HG03025 (cell line): ENCODE measurements around the gene CABP2.
"Not testable (repeated sequence)": the region's sequence is repeated elsewhere in the genome, so short reads cannot be mapped to it uniquely, and the experiment has no call there.

Source experiments
- ATAC-seq: cut with Tn5 transposase; IDR thresholded peaks from one replicate; pipeline ENCODE4 v1.9.1; 2021; ENCODE audit warnings: mild to moderate bottlenecking, moderate library complexity; ENCODE audit not compliant: unreplicated experiment, low FRiP score

Gene CABP2

DNA sequence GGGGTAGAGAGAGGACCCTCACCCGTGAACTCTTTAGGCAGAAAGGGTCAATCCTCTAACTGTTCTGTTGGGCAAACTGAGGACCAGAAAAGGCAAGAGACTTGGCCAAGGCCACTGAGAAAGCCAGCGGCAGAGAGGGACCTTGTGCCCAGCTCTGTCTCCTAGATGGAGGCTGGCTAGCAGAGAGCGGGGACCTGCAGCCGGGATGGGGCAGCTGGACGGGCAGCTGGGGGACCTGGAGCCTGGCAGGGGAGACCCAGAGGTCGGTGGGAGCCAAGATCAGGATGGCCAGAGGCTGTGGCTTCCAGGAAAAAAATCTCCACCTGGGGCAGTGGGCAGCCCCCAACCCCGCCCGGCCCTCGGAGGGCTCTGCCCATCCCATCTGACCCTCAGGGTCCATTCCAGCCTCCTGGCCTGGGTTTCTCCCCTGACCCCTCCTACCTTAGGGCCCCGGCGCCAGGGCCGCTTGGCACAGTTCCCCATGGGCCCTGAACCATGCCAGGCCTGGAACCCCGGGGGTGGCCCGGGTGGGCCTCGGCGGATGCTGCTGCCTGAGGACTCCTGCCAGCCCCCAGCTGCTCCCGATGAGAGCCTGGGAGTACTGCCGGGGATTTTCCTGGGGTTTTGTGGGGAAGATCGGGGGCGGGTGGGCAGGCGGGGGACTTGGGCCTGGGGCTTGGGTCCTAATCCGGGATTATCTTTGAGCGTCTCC lies at the start of gene CABP2:
TSS of gene CABP2 (minus strand) at position 603 of the 712 bp plus-strand sequence. CDS start at position 483, 120 bp downstream.
- no peak for ATAC-seq

DNA sequence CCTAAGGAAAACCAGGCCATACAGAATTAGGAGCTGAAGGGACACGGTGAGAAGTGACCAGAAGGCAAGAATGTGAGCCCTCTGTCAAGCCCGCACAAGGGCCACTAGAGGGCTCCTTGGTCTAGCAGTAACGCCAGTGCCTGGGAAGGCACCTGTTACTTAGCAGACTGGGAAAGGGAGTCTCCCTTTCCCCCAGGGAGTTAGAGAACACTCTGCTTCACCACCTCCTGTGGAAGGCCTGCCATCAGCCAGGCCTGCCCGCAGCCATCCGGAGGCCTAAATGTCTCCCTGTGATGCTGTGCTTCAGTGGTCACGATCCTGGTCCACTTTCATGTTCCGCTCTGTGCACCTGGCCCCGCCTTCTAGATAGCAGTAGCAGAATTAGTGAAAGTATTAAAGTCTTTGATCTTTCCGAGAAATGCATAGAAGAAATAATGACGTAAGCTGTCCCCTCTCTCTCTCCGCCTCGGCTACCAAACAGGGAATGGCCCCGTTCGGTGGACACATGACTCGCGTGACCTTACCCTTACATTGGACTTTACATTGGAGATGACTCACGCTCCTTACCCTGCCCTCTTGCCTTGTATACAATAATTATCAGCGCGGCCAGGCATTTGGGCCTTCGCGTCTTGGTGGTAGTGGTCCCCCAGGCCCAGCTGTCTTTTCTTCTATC lies 49.6 kb upstream of the CABP2 start:
- ATAC-seq: no peak

DNA sequence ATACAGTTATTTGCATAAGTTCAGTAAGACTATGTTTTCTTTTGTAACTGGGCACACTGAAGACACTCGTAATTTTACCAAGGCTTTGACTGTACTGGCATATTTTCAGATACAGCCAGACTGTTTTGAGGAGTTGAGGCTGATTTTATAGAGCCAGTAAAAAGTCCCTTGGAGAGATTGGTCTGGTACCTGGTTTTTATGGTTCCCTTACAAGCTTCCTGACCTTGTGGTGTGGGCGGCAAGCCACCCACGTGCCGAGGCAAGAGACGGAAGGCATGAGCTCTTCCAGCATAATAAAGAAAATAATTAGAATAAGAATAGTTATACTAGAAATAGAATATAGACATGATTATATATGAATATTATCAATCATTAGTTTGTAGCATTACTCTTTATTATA lies 49.1 kb upstream of the CABP2 start:
- no peak for ATAC-seq

DNA sequence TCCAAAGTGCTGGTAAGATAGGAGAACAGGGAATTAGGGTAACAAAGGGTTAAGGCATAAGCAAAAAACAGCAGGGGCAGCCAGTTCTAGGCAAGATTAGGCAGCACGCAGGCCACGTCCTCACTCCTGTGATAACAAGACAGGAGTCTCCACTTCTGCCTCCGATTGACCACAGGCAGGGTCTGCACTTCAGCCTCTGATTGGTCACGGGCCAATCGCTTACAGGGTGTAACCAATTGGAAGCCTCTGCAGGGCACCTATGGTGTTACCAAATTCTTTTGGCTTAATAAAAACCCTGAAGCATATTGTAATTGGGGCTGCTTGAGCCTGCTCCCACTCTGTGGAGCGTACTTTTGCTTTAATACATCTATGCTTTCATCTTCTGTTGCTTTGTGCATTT lies 48.2 kb upstream of the CABP2 start:
- ATAC-seq: no peak

DNA sequence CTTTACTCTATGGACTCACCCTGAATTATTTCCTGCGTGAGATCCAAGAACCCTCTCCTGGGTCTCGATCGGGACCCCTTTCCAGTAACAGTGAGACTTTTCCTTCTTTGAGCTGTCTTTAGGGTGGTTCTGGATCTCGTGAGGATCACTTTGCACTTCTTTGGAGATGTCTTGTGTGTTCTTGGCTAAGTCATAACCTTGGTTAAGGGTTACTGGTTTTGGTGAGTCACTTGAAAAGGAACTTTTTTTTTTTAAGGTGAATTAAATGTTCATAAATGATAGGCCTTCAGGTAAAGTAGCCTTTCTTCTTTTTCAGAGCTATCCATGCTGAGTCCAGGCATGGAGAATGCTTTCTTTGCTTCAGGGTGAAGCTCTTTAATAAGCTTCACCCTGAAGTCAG lies 41.0 kb upstream of the CABP2 start:
- no peak for ATAC-seq

DNA sequence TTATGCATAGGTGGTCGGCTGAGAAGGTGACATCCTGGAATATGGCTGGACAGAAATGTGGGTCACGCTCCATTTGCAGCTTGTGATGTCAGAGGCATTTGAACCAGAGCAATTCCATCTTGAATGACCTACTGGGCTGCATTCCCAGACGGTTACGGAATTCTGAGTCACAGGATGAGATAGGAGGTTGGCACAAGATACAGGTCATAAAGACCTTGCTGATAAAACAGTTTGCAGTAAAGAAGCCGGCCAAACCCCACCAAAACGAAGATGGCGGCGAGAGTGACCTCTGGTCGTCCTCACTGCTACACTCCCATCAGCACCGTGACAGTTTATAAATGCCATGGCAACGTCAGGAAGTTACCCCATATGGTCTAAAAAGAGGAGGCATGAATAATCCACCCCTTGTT lies 40.5 kb upstream of the CABP2 start:
- not testable (repeated sequence) for ATAC-seq

DNA sequence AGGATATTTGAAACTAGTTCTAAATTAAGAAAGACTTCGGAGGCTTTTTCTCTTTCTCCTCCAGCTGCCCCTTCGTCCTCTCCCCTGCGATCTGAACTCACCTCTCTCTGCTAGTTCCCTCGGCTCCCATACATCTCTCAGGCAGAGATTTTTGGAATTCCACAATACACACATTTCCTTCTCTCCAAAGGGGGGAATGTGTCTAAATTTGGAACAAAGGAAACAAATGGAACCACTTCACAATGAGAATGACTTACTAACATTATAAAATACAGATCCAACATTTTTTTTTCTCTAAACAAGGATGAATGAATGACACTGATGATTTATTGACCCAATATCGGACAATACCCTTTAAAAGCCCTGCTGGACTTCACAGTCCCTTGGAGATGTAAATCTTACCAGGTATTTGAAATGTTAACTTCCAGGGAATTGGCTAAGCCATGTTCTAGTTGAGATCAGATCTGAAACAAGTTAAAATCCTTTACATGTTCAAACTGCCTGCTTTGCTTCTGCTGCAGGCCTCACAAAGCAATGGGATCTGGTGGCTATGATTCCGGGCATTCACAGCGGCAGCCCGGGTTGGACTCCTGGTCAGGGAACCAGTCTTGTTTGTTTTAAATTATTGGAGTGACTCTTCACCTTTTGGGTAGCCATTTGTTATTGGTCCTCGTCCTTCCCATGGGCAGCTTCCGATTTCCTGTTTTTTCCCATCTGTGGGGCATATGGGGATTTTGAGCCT lies 39.9 kb upstream of the CABP2 start:
- ATAC-seq: no peak

DNA sequence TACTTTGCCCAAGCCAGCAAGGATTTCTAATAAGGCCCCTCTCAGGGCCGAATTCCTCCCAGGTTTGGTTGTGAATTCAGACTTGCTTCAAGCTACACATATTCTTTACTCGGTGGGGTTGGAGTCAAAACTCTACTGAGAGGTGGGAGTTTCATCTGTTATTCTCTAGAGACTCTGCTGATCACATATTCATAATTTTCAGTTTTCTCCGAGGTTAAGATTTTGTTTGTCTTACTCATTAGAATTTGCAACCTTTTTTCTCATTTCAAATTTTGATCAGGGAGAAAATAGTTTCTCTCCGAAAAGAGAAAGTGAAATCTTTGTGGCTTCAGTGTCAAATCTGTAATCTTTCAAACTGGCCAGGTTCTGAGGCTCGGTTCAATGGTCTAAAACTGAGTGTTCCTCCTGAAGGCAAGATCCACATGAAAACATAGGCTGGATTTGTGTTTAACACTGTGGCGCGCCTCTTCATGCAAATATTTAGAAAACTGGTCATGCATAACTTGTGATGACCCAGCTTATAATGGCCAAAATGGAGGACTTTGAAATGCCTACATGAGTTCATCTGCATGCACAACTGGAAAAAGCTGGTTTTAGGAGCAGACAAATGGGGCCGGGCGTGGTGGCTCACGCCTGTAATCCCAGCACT lies 38.8 kb upstream of the CABP2 start:
- no peak for ATAC-seq

DNA sequence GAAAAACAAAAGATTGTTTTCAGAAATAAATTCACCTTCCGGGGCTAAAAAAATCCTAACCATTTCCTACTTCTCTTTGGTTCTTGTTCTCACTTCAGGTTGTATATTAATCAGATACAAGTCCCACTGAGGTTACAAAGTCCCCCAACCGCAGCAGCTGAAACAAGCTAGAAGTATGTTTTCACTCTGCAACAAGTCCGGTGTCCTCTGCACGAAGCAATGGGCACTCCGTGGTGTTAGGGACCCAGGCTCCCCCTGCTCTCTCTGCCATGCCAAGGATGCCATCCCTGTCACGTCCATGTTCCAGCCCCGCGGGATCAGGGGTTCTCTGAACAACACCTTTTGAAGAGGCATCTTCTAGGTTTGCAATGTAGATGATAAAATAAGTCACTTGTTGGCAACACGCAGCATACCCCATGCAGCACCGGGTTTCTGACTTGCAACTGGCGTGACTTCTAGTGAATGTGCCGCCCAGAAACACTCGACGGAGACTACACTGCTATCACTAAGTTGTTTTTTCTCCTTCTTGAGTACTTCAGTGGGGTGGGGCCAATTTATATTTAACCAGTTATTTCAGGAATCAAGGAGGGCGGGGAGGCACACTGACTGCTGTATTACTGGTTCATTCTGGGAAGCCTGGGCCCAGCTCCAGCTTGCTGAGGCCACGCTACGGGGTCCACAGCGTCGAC lies 35.0 kb upstream of the CABP2 start:
- ATAC-seq: no peak

DNA sequence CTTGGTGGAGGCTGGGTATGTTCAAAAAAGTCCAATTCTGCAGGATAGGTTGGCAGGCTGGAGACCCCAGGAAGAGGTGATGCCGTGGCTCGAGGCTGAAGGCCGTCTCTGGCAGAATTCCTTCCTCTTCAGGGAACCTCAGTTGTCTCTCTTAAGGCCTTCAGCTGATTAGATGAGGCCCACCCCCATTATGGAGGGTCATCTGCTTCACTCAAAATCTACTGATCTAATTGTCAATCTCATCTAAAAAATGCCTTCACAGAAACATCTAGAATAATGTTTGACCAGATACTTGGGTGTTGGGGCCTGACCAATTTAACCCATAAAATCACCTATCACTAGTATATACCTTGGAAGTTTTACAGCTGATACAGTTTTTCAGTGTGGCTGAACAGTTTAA lies 33.0 kb upstream of the CABP2 start:
- ATAC-seq: no peak

DNA sequence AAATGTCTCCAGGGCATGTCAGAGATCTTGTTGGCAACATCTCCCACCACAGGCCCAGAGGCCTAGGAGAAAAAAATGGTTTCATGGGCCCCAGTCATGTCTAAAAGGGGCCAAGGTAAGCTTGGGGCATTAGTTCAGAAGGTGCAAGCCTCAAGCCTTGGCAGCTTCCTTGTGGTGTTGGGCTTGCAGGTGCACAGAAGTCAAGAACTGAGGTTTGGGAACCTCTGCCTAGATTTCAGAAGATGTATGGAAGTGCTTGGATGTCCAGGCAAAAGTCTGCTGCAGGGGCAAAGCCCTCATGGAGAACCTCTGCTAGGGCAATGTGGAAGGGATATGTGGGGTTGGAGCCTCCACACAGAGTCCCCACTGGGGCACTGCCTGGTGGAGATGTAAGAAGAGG lies 28.5 kb upstream of the CABP2 start:
- ATAC-seq: not testable (repeated sequence)

DNA sequence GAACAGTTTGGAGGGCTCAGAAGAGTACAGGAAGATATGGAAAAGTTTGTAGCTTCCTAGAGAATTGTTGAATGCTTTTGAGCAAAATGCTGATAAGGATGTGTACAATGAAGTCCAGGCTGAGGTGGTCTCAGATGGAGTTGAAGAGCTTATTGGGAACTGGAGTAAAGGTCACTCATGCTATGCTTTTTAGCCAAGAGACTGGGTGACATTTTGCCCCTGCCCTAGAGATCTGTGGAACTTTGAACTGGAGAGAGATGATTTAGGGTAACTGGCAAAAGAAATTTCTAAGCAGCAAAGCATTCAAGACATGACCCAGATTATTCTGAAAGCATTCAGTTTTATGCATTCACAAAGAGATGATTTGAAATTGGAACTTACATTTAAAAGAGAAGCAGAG lies 27.9 kb upstream of the CABP2 start:
- ATAC-seq: no peak

DNA sequence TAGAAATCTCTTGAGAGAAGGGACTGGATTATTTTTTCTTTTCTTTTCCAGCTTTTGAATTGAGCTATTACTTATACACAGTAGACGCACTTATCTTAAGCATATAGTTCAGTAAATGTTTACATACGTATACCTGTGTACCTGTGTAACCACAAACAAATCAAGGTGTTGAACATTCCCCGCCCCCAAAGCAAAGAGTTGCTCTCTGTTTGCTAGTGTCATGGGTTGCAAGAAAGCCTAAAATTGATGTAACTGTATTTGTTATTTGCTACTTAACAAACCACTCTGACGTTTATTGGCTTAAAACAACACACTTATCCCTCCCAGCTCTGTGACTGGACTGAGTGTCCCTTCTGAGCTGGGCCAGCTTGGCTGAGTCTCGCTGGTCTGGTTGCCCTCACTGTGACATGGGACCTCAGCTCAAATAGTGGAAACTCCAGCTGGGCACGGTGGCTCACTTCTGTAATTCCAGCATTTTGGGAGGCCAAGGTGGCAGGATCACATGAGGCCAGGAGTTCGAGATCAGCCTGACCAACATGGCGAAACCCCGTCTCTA lies 25.4 kb upstream of the CABP2 start:
- no peak for ATAC-seq

DNA sequence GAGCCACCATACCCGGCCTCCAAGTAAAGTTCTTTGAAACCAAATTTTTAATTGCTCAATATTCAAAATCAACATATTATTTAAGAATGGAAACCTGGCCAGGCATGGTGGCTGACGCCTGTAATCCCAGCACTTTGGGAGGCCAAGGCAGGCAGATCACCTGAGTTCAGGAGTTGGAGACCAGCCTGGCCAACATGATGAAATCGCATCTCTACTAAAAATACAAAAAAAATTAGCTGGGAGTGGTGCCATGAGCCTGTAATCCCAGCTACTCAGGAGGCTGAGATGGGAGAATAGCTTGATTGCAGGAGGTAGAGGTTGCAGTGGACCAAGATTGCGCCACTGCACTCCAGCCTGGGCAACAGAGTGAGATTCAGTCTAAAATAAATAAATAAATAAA lies 24.9 kb upstream of the CABP2 start:
- not testable (repeated sequence) for ATAC-seq

DNA sequence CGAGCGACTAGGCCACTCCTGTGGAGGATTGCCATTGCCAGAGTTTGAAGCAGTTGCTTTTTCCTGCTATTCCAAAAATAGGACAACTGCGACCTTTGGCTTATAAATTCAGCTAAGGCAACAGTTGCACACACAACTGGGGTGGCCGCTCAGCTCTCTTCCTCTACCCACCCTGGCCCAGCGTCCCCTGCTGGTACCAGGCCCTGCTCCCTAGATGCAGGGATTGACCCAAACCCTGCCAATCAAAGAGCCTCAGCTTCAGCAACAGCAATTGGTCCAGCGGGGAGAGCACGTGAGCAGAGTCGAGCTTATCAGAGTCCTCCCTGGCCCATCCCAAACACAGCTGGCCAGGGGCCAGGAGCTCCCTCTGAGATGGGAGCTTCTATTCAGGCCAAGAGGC lies 22.0 kb upstream of the CABP2 start:
- ATAC-seq: no peak

DNA sequence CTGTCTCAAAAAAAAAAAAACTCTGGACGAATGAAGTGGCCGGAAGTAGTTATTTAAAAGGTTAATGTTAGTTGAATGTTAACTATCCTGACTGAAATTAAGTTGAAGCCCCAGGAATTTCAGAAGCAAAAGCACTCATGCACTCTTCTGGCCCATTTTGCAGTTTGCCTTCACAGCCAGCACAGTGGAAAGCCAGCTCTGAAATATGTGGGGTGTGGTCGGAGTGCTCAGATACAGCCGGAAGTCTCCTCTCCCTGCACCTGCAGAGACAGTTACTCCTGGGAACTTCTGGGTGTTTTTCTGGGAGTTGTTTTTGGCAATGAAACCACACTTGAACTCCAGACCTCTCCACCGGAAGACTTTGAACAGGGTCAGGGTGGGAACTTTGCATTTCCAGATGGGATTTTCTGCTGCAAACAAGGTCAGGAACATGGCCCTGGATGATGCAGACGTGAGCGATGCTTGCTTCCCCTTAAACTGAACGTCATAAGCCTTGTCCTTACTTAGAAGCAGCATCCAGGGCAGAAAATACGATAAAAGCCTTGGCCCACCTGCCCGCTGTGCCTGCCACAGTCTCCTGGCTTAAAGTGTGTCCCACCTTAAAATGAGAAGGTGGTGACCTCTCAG lies 21.5 kb upstream of the CABP2 start:
- no peak for ATAC-seq

DNA sequence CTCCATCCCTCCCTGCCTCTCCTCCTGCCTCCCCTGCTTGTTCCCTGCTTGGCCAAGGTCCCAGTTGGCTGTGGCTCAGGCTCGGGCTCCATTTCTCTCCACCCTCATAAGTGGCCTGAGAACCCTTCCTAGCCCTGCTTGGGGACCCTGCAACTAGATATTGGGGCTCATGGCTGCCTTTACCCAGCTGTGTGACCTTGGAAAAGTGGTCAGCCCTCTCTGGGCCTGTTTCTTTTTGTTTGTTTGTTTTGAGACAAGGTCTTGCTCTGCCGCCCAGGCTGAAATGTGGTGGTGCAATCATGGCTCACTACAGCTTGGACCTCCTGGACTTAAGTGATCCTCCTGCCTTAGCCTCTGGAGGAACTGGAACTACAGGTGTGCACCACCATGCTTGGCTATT lies 20.3 kb upstream of the CABP2 start:
- ATAC-seq: no peak

DNA sequence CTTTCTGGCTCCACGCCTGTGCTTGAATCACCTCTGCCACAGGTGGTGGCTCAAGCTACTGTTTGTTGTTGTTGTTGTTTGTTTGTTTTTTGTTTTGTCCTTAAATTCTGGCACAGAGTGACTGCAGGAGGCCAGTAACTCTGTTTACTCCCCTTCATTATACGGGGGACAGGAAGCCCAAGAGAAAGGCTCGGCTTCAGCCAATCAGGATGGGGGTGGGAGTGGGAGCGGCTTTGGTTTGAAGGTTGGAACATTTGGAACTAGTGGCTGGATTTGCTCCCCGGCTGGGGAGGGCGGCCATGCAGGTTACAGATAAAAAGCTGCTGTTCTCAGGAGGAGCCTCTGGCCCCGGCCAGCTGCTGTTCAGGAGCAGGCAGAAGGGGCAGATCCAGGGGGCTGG lies 19.7 kb upstream of the CABP2 start:
- no peak for ATAC-seq

DNA sequence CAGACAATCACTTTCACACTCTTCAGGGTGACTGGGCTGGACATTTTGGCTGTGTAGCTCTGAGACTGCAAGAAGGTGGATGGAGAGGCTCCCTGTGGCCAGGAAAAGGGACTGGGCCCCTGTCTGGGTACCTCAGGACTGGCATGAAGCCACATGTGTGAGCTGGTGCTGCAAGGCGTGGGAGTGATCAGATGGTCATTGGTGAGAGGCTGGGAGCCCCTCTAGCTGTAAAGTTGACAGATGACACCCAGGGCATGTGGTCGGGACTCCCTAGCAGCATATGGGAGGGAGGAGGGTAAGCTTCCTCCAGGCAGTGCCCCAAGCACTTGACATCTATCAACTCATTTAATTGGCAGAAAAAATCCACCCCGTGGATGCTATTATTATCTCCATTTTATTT lies 18.9 kb upstream of the CABP2 start:
- ATAC-seq: no peak

DNA sequence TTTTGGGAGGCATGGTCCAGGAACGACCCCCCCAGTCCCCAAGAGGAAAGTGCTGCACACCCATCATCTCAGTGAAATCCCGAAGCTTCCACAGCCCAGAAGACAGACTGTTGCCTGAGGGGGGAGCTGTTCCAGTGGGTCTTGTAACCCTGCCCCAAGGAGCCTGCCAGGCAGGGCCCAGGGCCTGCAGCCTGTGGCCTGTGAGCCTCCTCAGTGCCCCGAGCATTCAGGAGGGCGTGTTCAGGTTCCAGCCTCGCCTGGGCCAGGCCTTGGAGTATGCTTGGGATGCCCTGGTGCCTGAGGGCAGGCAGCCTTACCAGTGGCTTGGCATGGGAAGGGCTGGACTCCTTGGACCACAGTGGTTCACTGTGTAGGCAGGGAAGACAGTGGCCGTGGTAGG lies 18.0 kb upstream of the CABP2 start:
- ATAC-seq: no peak
